HCT116 (cell line): ENCODE results near the gene EFS. TPM values are rescaled to one million over a fixed set of nuclear protein-coding genes. Genes with fewer than 3 reads are reported as not detected.

Experiments used
- ATAC-seq: fragments of 200-7000 bp; cut with Tn5 transposase; 2 replicates; pipeline ENCODE4 v1.9.1; 2020; ENCODE audit warnings: mild to moderate bottlenecking, moderate library complexity
- BruUV-seq: library from RNA; stranded (reverse); fragments of 400-500 nt; replicated peaks from 2 replicates; lab custom pipeline; 2021; lab: Mats Ljungman, UMichigan
- CTCF ChIA-PET: fragments of 300-600 bp; sonication (Branson Sonifier 250); formaldehyde crosslinking; loops from one replicate; lab custom pipeline; 2021; ENCODE audit warnings: antibody characterized with exemption; lab: Charles Lee
- POLR2A ChIA-PET: fragments of 300-600, 350-600 bp; sonication (Branson Sonifier 250); formaldehyde crosslinking; loops from one replicate; lab custom pipeline; 2021; ENCODE audit warnings: antibody characterized with exemption; lab: Charles Lee
- RAD21 ChIA-PET, 2 experiments: fragments of 300-600 bp; sonication (Branson Sonifier 250); formaldehyde crosslinking; loops; one replicate each; lab custom pipeline; 2023; ENCODE audit warnings: low total read pairs in 2 of 2; ENCODE audit not compliant: uncharacterized antibody in 2 of 2, unreplicated experiment in 2 of 2, low non-redundant PET in 1 of 2; lab: Charles Lee
- DNase-seq: peaks from one replicate; pipeline ENCODE4 v3.0.0-alpha.2; 2010; ENCODE audit warnings: low read depth, low spot score
- H2AFZ ChIP-seq: fragments of 200-600 bp; shearing (Covaris generic), sonication (generic); 2 replicates; pipeline ENCODE4 v1.6.1; 2017; ENCODE audit warnings: low read depth, mixed run types, mixed read lengths, antibody characterized with exemption, low read length; ENCODE audit not compliant: poor library complexity, severe bottlenecking
- H3K27ac ChIP-seq: 2 replicates; pipeline ENCODE4 v1.5.1; 2012; ENCODE audit warnings: low read depth, low read length
- H3K27me3 ChIP-seq: fragments of 200-600 bp; sonication (generic); 2 replicates; pipeline ENCODE4 v1.6.1; 2016; ENCODE audit warnings: mixed run types, low read length, mixed read lengths; ENCODE audit not compliant: insufficient read depth
- H3K36me3 ChIP-seq, 2 experiments: fragments of 200-500 bp in 1 of 2; fragments of 200-600 bp in 1 of 2; sonication (Bioruptor generic) in 1 of 2; sonication (generic) in 1 of 2; 2 replicates each; pipeline versions ENCODE4 v1.5.1 to v1.6.1; 2014 to 2016; ENCODE audit warnings: low read length in 2 of 2, inconsistent platforms in 1 of 2, mixed read lengths in 1 of 2, mixed run types in 1 of 2; ENCODE audit not compliant: insufficient read depth in 2 of 2, control insufficient read depth in 1 of 2
- H3K4me1 ChIP-seq, 2 experiments: fragments of 200-600 bp in 1 of 2; sonication (generic) in 1 of 2; 2 replicates each; pipeline versions ENCODE4 v1.5.1 to v1.6.1; 2012 to 2017; ENCODE audit warnings: low read length in 2 of 2, inconsistent platforms in 1 of 2, mild to moderate bottlenecking in 1 of 2, mixed read lengths in 1 of 2, mixed run types in 1 of 2, moderate library complexity in 1 of 2; ENCODE audit not compliant: insufficient read depth in 2 of 2, control insufficient read depth in 1 of 2
- H3K4me2 ChIP-seq: fragments of 200-600 bp; sonication (generic); 2 replicates; pipeline ENCODE4 v1.6.1; 2017; ENCODE audit warnings: mixed run types, low read length, mixed read lengths
- H3K4me3 ChIP-seq, 2 experiments: fragments of 200-600 bp in 1 of 2; sonication (generic) in 1 of 2; replicated peaks in 1 of 2; 2 replicates each; pipeline ENCODE4 v1.5.1; 2011 to 2016; ENCODE audit warnings: low read length in 2 of 2, control low read depth in 1 of 2, low read depth in 1 of 2, mild to moderate bottlenecking in 1 of 2, mixed read lengths in 1 of 2, mixed run types in 1 of 2
- H3K79me2 ChIP-seq: fragments of 200-600 bp; sonication (generic); 2 replicates; pipeline ENCODE4 v1.6.1; 2017; ENCODE audit warnings: mild to moderate bottlenecking, mixed run types, low read length, moderate library complexity, mixed read lengths; ENCODE audit not compliant: insufficient read depth
- H3K9ac ChIP-seq: fragments of 200-600 bp; sonication (generic); 2 replicates; pipeline ENCODE4 v1.6.1; 2016; ENCODE audit warnings: low read length, mixed read lengths
- H3K9me2 ChIP-seq: fragments of 200-600 bp; sonication (generic), shearing (Covaris generic); 2 replicates; pipeline ENCODE4 v1.6.1; 2017; ENCODE audit warnings: mixed run types, mild to moderate bottlenecking, moderate library complexity; ENCODE audit not compliant: insufficient read depth
- H3K9me3 ChIP-seq, 2 experiments: fragments of 200-500 bp in 1 of 2; fragments of 200-600 bp in 1 of 2; sonication (Bioruptor generic) in 1 of 2; sonication (generic) in 1 of 2; 2 replicates each; pipeline ENCODE4 v1.6.1; 2014 to 2017; ENCODE audit warnings: low read length in 2 of 2, mixed read lengths in 2 of 2, inconsistent platforms in 1 of 2, low read depth in 1 of 2, mild to moderate bottlenecking in 1 of 2, mixed run types in 1 of 2, moderate library complexity in 1 of 2; ENCODE audit not compliant: control insufficient read depth in 1 of 2, insufficient read depth in 1 of 2
- H4K20me1 ChIP-seq: fragments of 200-600 bp; sonication (generic), shearing (Covaris generic); 2 replicates; pipeline ENCODE4 v1.6.1; 2017; ENCODE audit warnings: mixed run types, mild to moderate bottlenecking, moderate library complexity; ENCODE audit not compliant: insufficient read depth
- CBX3 ChIP-seq: IDR thresholded peaks from 2 replicates; pipeline ENCODE4 v1.6.1; 2012; ENCODE audit warnings: low read depth
- EGR1 ChIP-seq: IDR thresholded peaks from 2 replicates; pipeline ENCODE4 v1.6.1; 2012; ENCODE audit warnings: low read depth
- EZH2phosphoT487 ChIP-seq: fragments of 200-600 bp; IDR thresholded peaks from 2 replicates; pipeline ENCODE4 v1.6.1; 2018; ENCODE audit warnings: antibody characterized with exemption, borderline replicate concordance
- FOSL1 ChIP-seq: IDR thresholded peaks from 2 replicates; pipeline ENCODE4 v1.6.1; 2012; ENCODE audit warnings: low read depth
- JUND ChIP-seq: IDR thresholded peaks from 2 replicates; pipeline ENCODE4 v1.6.1; 2012
- POLR2A ChIP-seq: IDR thresholded peaks from 2 replicates; pipeline ENCODE4 v1.7.0; 2011; ENCODE audit warnings: borderline replicate concordance; ENCODE audit not compliant: insufficient read depth, insufficient read length; ENCODE audit errors: extremely low read depth
- SIN3A ChIP-seq: IDR thresholded peaks from 2 replicates; pipeline ENCODE4 v1.6.1; 2012; ENCODE audit warnings: low read depth
- SRF ChIP-seq: IDR thresholded peaks from 2 replicates; pipeline ENCODE4 v1.6.1; 2012; ENCODE audit warnings: low read depth
- TCF7L2 ChIP-seq: IDR thresholded peaks from 2 replicates; pipeline ENCODE4 v1.7.0; 2011; ENCODE audit warnings: borderline replicate concordance, inconsistent platforms; ENCODE audit not compliant: insufficient read depth, insufficient read length; ENCODE audit errors: extremely low read depth
- YY1 ChIP-seq: IDR thresholded peaks from 2 replicates; pipeline ENCODE4 v1.6.1; 2011; ENCODE audit warnings: low read length, low read depth, moderate library complexity, mild to moderate bottlenecking; ENCODE audit not compliant: insufficient replicate concordance; ENCODE audit errors: extremely low read depth
- ZFX ChIP-seq: fragments of 450-650 bp; IDR thresholded peaks from 2 replicates; pipeline ENCODE4 v1.6.1; 2017
- ZNF274 ChIP-seq: fragments of 200-500 bp; sonication (Bioruptor generic); IDR thresholded peaks from 2 replicates; pipeline ENCODE4 v1.6.1; 2014; ENCODE audit warnings: mild to moderate bottlenecking, low read depth, low read length, inconsistent platforms
- intact Hi-C: fragments of 100-400 bp; cut with micrococcal nuclease; formaldehyde crosslinking; loops from 2 replicates; pipeline ENCODE4 v1.10.0; 2022
- total RNA-seq: library from RNA; stranded (reverse); gene quantifications from one replicate; pipeline ENCODE4 v1.2.1, GENCODE V29; 2021; ENCODE audit not compliant: unreplicated experiment
- TF ChIP-seq, protein P1 (sequence below): IDR thresholded peaks from 2 replicates; pipeline ENCODE4 v1.6.1; 2011; ENCODE audit warnings: mild to moderate bottlenecking, low read length, moderate library complexity; ENCODE audit not compliant: insufficient replicate concordance; ENCODE audit errors: extremely low read depth
- TF ChIP-seq, protein P2 (sequence below), 3 experiments: fragments of 200-600 bp in 1 of 3; sonication (generic) in 1 of 3; IDR thresholded peaks in 2 of 3; conservative IDR thresholded peaks in 1 of 3; 2 replicates each; pipeline ENCODE4 v1.5.1; 2012 to 2017; ENCODE audit warnings: low read depth in 2 of 3, low read length in 2 of 3, antibody characterized with exemption in 1 of 3, borderline replicate concordance in 1 of 3, control low read depth in 1 of 3, mild to moderate bottlenecking in 1 of 3, mixed read lengths in 1 of 3, mixed run types in 1 of 3, moderate library complexity in 1 of 3; ENCODE audit not compliant: insufficient read depth in 1 of 3
- TF ChIP-seq, protein P3 (sequence below): IDR thresholded peaks from 2 replicates; pipeline ENCODE4 v1.6.1; 2012

The EFS gene
- total RNA-seq, 1 experiment from 2014 or later, result 0.10 TPM

DNA sequence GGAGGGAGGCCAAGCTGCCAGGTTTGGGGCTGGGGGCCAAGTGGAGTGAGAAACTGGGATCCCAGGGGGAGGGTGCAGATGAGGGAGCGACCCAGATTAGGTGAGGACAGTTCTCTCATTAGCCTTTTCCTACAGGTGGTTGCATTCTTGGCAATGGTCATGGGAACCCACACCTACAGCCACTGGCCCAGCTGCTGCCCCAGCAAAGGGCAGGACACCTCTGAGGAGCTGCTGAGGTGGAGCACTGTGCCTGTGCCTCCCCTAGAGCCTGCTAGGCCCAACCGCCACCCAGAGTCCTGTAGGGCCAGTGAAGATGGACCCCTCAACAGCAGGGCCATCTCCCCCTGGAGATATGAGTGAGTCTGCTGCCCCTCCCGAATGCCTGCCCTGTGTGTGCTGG is 8.1 kb upstream of the EFS start:
- no peak overlapping the region for H3K9ac ChIP-seq
- H4K20me1 ChIP-seq, result no peaks in the 10 kb centered on the region
- BruUV-seq, result no TSS peak
- no peaks in the 10 kb centered on the region for H3K9me3 ChIP-seq
- no peaks in the 10 kb centered on the region for H3K79me2 ChIP-seq
- RAD21 ChIA-PET, result no interaction called here
- H3K36me3 ChIP-seq, result no peaks in the 10 kb centered on the region
- no peaks in the 10 kb centered on the region for H3K9me2 ChIP-seq
- H3K27ac ChIP-seq, result no peak overlapping the region
- no peak overlapping the region for H2AFZ ChIP-seq
- intact Hi-C loops, result no loop called here
- CTCF ChIA-PET, result no interaction called here
- ATAC-seq (no peak), DNase-seq (no peak)
- TF ChIP-seq, protein P1, sequence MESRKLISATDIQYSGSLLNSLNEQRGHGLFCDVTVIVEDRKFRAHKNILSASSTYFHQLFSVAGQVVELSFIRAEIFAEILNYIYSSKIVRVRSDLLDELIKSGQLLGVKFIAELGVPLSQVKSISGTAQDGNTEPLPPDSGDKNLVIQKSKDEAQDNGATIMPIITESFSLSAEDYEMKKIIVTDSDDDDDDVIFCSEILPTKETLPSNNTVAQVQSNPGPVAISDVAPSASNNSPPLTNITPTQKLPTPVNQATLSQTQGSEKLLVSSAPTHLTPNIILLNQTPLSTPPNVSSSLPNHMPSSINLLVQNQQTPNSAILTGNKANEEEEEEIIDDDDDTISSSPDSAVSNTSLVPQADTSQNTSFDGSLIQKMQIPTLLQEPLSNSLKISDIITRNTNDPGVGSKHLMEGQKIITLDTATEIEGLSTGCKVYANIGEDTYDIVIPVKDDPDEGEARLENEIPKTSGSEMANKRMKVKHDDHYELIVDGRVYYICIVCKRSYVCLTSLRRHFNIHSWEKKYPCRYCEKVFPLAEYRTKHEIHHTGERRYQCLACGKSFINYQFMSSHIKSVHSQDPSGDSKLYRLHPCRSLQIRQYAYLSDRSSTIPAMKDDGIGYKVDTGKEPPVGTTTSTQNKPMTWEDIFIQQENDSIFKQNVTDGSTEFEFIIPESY, result no peak
- TF ChIP-seq, protein P2, sequence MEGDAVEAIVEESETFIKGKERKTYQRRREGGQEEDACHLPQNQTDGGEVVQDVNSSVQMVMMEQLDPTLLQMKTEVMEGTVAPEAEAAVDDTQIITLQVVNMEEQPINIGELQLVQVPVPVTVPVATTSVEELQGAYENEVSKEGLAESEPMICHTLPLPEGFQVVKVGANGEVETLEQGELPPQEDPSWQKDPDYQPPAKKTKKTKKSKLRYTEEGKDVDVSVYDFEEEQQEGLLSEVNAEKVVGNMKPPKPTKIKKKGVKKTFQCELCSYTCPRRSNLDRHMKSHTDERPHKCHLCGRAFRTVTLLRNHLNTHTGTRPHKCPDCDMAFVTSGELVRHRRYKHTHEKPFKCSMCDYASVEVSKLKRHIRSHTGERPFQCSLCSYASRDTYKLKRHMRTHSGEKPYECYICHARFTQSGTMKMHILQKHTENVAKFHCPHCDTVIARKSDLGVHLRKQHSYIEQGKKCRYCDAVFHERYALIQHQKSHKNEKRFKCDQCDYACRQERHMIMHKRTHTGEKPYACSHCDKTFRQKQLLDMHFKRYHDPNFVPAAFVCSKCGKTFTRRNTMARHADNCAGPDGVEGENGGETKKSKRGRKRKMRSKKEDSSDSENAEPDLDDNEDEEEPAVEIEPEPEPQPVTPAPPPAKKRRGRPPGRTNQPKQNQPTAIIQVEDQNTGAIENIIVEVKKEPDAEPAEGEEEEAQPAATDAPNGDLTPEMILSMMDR (IDR thresholded peaks at IDR 0.05 in 2 of 3, conservative IDR thresholded peaks at IDR 0.05 in 1 of 3; ENCODE audit: borderline replicate concordance in 1 of 3, insufficient read depth in 1 of 3, low read depth in 2 of 3, low read length in 2 of 3), result no peak
- no peak for TF ChIP-seq TCF7L2
- TF ChIP-seq YY1, result no peak
- TF ChIP-seq ZNF274, result no peak
- no peak for TF ChIP-seq SRF
- TF ChIP-seq SIN3A, result no peak
- TF ChIP-seq EGR1, result no peak
- TF ChIP-seq ZFX, result no peak
- no peak for TF ChIP-seq POLR2A
- TF ChIP-seq, protein P3, sequence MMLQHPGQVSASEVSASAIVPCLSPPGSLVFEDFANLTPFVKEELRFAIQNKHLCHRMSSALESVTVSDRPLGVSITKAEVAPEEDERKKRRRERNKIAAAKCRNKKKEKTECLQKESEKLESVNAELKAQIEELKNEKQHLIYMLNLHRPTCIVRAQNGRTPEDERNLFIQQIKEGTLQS, result no peak
- TF ChIP-seq CBX3, result no peak
- TF ChIP-seq JUND, result no peak
- no peak for TF ChIP-seq EZH2phosphoT487
- TF ChIP-seq FOSL1, result no peak
- H3K4me2 ChIP-seq, result no peak overlapping the region
- H3K4me3 ChIP-seq, result no peak overlapping the region
- no peaks in the 10 kb centered on the region; a peak in 1 of 4 replicates for H3K4me1 ChIP-seq
- POLR2A ChIA-PET, result no interaction called here
- H3K27me3 ChIP-seq, result no peaks in the 10 kb centered on the region
